Measurements from ENCODE around the gene EXPH5. TPM values are rescaled to one million over a fixed set of nuclear protein-coding genes. Genes with fewer than 3 reads are reported as not detected.
"Not testable (repeated sequence)": the region's sequence is repeated elsewhere in the genome, so short reads cannot be mapped to it uniquely, and the experiment has no call there.

EXPH5 gene
- polyA plus RNA-seq, 3 donors = 3.7 to 4.0 (median 3.7) TPM

GRCh38 chr11:108602818-108603217 lies 9.2 kb upstream of the EXPH5 start:
- DNase-seq (ENCODE audit: low read depth in 3 of 3, low spot score in 2 of 3) = not testable (repeated sequence)

DNA sequence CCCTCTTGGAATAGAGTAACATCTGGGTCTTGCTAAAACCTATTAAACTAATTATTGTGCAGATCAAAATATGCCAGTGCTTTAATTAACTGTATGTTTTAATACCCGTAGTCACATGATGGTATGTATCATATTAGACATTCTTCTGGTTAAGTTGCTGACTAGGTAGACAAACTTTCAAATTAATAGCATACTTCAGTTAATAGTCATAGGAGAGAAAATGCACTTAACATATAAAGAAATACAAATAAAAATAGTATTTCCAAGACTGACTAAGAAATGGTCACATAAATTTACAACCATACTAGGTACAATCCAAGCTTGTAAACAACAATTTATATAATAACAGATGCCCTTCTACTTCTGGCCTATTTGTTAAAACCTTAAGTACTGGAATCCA lies 7.6 kb upstream of the EXPH5 start:
- DNase-seq (ENCODE audit: low read depth in 3 of 3, low spot score in 2 of 3) = no peak

- no peak for DNase-seq (ENCODE audit: low read depth in 3 of 3, low spot score in 2 of 3)
Observed at GRCh38 chr11:108599978-108600377, 6.4 kb upstream of the EXPH5 start.

DNA sequence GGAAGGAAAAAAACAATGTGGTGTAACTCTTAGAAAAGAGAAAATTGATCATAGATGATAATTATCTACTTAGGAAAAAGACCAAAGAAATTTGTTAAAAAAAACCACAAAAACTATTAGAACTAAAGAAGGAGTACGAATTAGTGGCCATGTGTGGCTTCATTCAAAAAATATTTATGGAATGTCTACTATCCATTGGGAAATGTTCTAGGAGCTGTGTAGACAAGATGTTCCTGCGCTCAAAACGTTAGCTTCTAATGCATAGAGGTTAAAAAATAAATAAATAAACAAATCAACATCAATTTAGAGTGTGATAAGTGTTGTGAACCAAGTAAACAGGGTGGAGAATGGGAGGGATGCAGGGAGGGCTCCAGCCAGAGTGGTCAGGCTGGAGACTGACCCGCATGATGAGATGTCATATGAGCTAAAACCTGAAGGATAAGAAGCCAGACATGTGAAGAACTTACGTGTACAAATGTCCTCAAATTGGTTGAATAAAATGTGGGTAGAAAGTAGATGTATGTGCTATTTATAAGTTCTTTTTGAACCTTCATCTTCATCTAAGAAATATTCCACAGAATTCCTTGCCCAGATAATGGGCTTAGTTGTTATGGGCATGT lies 4.3 kb upstream of the EXPH5 start:
- no peak for DNase-seq (ENCODE audit: low read depth in 3 of 3, low spot score in 2 of 3)

- DNase-seq (ENCODE audit: low read depth in 3 of 3, low spot score in 2 of 3) = no peak
Observed at GRCh38 chr11:108596701-108597100, 3.1 kb upstream of the EXPH5 start.

DNA sequence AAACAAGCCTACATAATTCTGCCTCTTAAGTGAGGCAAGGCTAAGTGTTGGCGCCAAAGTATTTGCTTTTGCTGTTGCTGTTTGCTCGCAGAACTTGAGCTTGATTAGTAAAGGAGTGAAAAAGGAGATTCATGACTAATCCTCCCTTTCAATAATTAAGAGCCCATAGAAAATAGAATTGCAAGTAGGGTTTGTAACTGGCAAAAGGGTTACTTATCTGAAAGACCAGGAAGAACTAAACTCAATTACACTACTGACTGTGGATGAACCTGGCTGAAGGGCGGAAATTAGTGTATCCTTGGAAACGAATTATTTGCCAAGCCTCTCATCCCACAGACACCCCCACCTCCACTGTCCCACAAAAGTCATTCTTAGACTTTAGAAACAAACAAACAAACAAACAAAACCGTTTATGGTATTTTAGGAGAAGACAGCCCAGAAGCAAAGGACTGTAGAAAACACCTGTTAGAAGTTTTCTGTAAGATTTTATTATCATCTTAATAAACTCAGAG lies 411 bp upstream of the EXPH5 start:
- peak in 1 of 3 donors; percentile 50 for DNase-seq (ENCODE audit: low read depth in 3 of 3, low spot score in 2 of 3)

- peak in 1 of 3 donors; percentile 10 for DNase-seq (ENCODE audit: low read depth in 3 of 3, low spot score in 2 of 3)
Observed at GRCh38 chr11:108592591-108593213, 866 bp downstream of the EXPH5 start.

- no peak for DNase-seq (ENCODE audit: low read depth in 3 of 3, low spot score in 2 of 3)
Observed at GRCh38 chr11:108591893-108592292, 1.7 kb downstream of the EXPH5 start.

- DNase-seq (ENCODE audit: low read depth in 3 of 3, low spot score in 2 of 3) = no peak
Observed at GRCh38 chr11:108589136-108589535, 4.4 kb downstream of the EXPH5 start.

DNA sequence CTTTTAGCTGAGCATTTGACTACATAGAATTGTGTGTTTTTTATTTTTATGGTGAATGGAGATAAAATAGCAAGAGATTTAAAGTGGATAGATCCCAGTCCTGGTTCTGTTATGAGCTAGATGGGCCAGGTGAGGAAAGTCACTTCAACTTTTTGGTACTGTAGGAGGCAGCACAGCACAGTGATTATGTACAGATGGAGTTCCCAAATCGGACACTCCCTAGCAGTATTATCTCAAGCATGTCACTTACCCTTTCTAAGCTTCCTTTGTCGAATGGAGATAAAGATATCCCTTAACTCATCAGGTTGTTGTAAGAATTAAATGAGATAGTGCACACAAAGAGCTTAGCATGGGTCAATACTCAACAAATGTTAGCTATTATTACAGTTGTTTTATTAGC lies 5.3 kb downstream of the EXPH5 start:
- DNase-seq (ENCODE audit: low read depth in 3 of 3, low spot score in 2 of 3) = no peak

- no peak for DNase-seq (ENCODE audit: low read depth in 3 of 3, low spot score in 2 of 3)
Observed at GRCh38 chr11:108587109-108587508, 6.5 kb downstream of the EXPH5 start.

GRCh38 chr11:108586600-108586999 lies 7.0 kb downstream of the EXPH5 start:
- DNase-seq (ENCODE audit: low read depth in 3 of 3, low spot score in 2 of 3) = no peak

DNA sequence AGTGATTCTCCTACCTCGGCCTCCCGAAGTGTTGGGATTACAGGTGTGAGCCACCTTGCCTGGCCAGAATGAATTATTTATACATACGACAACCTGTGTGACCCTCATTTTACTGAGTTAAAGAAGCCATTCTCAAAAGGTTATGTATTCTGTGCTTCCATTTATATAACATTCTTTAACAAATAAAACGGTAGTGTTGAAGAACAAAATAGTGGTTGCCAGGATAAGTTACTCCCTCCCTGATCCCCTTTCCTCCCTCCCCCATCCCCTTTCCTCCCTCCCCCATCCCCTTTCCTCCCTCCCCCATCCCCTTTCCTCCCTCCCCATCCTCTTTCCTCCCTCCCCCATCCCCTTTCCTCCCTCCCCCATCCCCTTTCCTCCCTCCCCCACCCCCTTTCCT lies 7.4 kb downstream of the EXPH5 start:
- not testable (repeated sequence) for DNase-seq (ENCODE audit: low read depth in 3 of 3, low spot score in 2 of 3)

GRCh38 chr11:108584973-108585372 lies 8.6 kb downstream of the EXPH5 start:
- DNase-seq (ENCODE audit: low read depth in 3 of 3, low spot score in 2 of 3) = no peak

GRCh38 chr11:108580645-108581044 lies 12.9 kb downstream of the EXPH5 start:
- DNase-seq (ENCODE audit: low read depth in 3 of 3, low spot score in 2 of 3) = no peak

- no peak for DNase-seq (ENCODE audit: low read depth in 3 of 3, low spot score in 2 of 3)
Observed at GRCh38 chr11:108580043-108580442, 13.5 kb downstream of the EXPH5 start.

DNA sequence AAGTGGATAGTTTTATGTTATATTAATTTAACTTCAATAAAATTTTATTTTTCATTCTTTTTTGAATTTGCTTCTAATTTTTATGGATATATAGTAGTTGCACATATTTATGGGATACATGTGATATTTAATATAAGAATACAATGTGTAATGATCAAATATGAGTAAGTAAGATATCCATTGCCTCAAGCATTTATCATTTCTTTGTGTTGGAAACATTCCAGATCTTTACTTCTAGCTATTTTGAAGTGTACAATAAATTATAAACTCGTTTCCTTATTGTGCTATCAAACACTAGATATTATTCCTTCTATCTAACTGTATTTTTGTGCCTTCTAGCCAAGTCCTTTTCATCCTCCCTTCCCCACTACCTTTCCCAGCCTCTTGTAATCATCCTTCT lies 17.0 kb downstream of the EXPH5 start:
- DNase-seq (ENCODE audit: low read depth in 3 of 3, low spot score in 2 of 3) = no peak

DNA sequence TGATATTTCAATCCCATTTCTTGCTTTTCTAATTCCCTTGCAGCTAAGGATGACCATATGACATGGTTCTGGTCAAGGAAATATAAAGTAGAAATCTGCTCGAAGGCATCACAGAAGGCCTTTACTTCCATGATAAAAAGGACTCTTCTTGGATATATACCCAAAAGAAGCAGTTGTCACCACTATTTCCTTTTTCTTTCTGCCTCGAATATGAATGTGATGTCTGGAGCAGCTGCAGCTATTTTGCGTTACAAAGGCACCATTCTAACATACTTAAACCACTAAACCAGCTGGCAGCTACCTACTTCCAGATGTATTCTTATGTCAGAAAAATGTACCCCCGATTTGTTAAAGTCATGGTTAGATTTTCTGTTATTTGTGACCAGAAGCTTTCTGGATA lies 18.9 kb downstream of the EXPH5 start:
- no peak for DNase-seq (ENCODE audit: low read depth in 3 of 3, low spot score in 2 of 3)

DNA sequence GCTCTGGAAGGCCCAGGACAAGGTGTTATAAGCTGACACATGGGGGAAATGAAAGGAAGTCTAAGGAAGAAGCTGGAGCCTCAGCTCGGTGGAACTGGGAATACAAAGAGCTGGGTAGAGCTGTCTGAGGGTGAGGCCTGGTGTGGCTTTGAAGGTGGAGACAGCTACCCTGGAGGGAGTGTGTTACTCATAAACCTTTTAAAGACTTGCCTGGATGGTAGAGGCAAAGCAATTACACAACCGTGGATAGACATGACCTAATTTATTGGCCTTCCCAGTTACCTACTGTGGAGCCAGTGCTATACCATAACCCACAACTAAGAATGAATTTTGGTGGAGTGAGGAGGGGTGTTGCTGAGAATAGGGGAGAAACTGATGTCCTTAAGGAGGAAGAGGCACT lies 22.6 kb downstream of the EXPH5 start:
- no peak for DNase-seq (ENCODE audit: low read depth in 3 of 3, low spot score in 2 of 3)

DNA sequence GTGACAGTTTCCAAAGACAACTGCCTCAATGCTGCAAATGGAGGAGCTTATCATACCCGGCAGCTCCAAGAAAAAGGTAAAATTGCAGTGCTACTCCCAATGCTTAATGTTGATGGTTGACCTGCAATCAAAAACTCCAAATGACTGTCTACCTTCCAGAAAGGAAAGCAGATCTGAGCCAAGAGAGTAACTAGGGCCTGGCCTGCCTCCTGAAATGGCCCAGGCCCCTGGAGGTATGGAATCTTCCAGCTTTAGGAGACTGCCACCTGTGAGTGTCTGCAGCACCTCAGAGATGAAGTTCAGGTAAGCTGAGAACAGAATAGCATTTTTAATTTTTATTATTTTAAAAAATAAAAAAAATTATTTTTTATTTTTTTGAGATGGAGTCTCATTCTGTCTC lies 23.7 kb downstream of the EXPH5 start:
- no peak for DNase-seq (ENCODE audit: low read depth in 3 of 3, low spot score in 2 of 3)

- DNase-seq (ENCODE audit: low read depth in 3 of 3, low spot score in 2 of 3) = no peak
Observed at GRCh38 chr11:108568195-108568858, 25.2 kb downstream of the EXPH5 start.

DNA sequence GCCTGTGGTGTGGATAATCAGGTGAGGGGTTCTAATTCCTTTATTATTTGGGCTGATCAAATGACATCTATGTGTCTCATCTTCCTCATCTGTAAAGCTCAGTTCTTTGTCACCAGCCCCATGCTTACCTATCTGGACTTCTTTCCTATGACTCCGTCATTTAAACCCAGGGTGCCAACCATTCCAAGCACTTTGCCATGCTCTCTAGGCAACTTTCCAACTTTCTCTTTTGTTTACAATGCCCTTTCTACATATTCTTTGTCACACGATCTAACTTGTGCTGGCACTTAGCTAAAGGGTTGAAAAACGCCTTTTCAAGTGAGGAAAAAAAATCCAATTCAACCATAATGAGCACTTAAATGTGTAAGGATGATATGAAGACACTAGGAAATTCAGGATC lies 27.9 kb downstream of the EXPH5 start:
- no peak for DNase-seq (ENCODE audit: low read depth in 3 of 3, low spot score in 2 of 3)

All from right renal cortex interstitium (tissue), 3 donors.